Gastroesophageal sphincter (tissue), 3 donors: ENCODE measurements around the gene PRKAR1B.

ENCODE experiments used
- EP300 ChIP-seq: sonication (generic); formaldehyde crosslinking; IDR thresholded peaks from one replicate; pipeline ENCODE4 v1.6.1; 2017; ENCODE audit warnings: antibody characterized with exemption, mild to moderate bottlenecking
- POLR2A ChIP-seq, 2 donors: fragments of 450-650 bp; IDR thresholded peaks; one replicate each; pipeline ENCODE4 v1.6.1; 2017; ENCODE audit warnings: antibody characterized with exemption in 2 of 2, mild to moderate bottlenecking in 2 of 2, moderate library complexity in 1 of 2
- POLR2AphosphoS5 ChIP-seq: sonication (generic); formaldehyde crosslinking; IDR thresholded peaks from one replicate; pipeline ENCODE4 v1.6.1; 2017; ENCODE audit warnings: antibody characterized with exemption
- TF ChIP-seq, protein P1 (sequence below), 4 experiments: fragments of 200-600 bp in 2 of 4; fragments of 450-650 bp in 2 of 4; sonication (generic) in 1 of 4; IDR thresholded peaks; one replicate each; pipeline ENCODE4 v1.5.1; 2017 to 2019; ENCODE audit warnings: antibody characterized with exemption in 4 of 4, mild to moderate bottlenecking in 2 of 4, moderate library complexity in 2 of 4

DNA sequence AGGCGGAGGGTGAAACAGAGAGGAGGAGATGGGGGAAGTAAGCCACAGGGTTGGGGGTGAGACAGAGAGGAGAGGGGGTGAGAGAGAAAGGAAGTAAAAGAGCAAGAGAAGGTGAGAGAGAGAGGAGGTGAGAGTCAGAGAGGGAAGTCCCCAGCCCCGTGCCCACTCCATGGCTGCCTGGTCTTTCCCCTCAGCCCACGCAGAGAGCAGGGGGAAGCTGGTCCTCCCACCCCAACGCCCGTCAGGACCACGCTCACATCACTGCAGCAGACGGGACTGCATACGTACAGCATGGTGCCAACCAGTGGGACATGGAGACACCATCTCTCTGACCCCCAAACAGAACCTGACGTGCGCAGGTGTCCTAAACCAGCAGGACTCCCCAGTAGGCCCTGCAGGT lies 195.3 kb downstream of the PRKAR1B start:
- TF ChIP-seq EP300 (no peak), POLR2A (IDR thresholded peaks at IDR 0.05) (no peak), POLR2AphosphoS5 (no peak)
- TF ChIP-seq, protein P1, sequence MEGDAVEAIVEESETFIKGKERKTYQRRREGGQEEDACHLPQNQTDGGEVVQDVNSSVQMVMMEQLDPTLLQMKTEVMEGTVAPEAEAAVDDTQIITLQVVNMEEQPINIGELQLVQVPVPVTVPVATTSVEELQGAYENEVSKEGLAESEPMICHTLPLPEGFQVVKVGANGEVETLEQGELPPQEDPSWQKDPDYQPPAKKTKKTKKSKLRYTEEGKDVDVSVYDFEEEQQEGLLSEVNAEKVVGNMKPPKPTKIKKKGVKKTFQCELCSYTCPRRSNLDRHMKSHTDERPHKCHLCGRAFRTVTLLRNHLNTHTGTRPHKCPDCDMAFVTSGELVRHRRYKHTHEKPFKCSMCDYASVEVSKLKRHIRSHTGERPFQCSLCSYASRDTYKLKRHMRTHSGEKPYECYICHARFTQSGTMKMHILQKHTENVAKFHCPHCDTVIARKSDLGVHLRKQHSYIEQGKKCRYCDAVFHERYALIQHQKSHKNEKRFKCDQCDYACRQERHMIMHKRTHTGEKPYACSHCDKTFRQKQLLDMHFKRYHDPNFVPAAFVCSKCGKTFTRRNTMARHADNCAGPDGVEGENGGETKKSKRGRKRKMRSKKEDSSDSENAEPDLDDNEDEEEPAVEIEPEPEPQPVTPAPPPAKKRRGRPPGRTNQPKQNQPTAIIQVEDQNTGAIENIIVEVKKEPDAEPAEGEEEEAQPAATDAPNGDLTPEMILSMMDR (IDR thresholded peaks at IDR 0.05) = no peak
